ENCODE data around the gene CA12.
"Not testable (repeated sequence)": the region's sequence is repeated elsewhere in the genome, so short reads cannot be mapped to it uniquely, and the experiment has no call there.

Gene CA12

GRCh38 chr15:63420333-63420747 is 38.7 kb upstream of the CA12 start:
- peak; percentile 40 for TF ChIP-seq CTCF (IDR thresholded peaks at IDR 0.05; ENCODE audit: low read depth, low read length, missing control alignments)
- no peak for DNase-seq (ENCODE audit: low read depth)

GRCh38 chr15:63418811-63419210 is 37.2 kb upstream of the CA12 start:
- no peak for DNase-seq (ENCODE audit: low read depth)
- H3K4me3 ChIP-seq (ENCODE audit: low read depth, low read length) = no peak overlapping the region
- no peak for TF ChIP-seq CTCF (IDR thresholded peaks at IDR 0.05; ENCODE audit: low read depth, low read length, missing control alignments)

More at GRCh38 chr15:63420333-63420747, 38.7 kb upstream of the CA12 start:
- H3K4me3 ChIP-seq (ENCODE audit: low read depth, low read length) = no peak overlapping the region

- DNase-seq (ENCODE audit: low read depth) = no peak
- no peak overlapping the region for H3K4me3 ChIP-seq (ENCODE audit: low read depth, low read length)
- TF ChIP-seq CTCF (IDR thresholded peaks at IDR 0.05; ENCODE audit: low read depth, low read length, missing control alignments) = no peak
Measured at GRCh38 chr15:63417721-63418120, 36.1 kb upstream of the CA12 start.

- H3K4me3 ChIP-seq (ENCODE audit: low read depth, low read length); DNase-seq (ENCODE audit: low read depth): not testable (repeated sequence)
Measured at GRCh38 chr15:63417274-63417673, 35.6 kb upstream of the CA12 start.

- no peak overlapping the region for H3K4me3 ChIP-seq (ENCODE audit: low read depth, low read length)
- no peak for DNase-seq (ENCODE audit: low read depth)
- no peak for TF ChIP-seq CTCF (IDR thresholded peaks at IDR 0.05; ENCODE audit: low read depth, low read length, missing control alignments)
Measured at GRCh38 chr15:63414474-63415120, 33.0 kb upstream of the CA12 start.

- H3K4me3 ChIP-seq (ENCODE audit: low read depth, low read length) = no peak overlapping the region
- DNase-seq (ENCODE audit: low read depth) = no peak
- TF ChIP-seq CTCF (IDR thresholded peaks at IDR 0.05; ENCODE audit: low read depth, low read length, missing control alignments) = no peak
Measured at GRCh38 chr15:63412551-63412950, 30.9 kb upstream of the CA12 start.

- no peak overlapping the region for H3K4me3 ChIP-seq (ENCODE audit: low read depth, low read length)
- DNase-seq (ENCODE audit: low read depth) = no peak
- TF ChIP-seq CTCF (IDR thresholded peaks at IDR 0.05; ENCODE audit: low read depth, low read length, missing control alignments) = no peak
Measured at GRCh38 chr15:63411866-63412265, 30.2 kb upstream of the CA12 start.

All from GM12864 (cell line).